Measurements from ENCODE around the gene DMWD. TPM values are rescaled to one million over a fixed set of nuclear protein-coding genes. Genes with fewer than 3 reads are reported as not detected.

Gene DMWD
- total RNA-seq, 1 experiment from 2014 or later = 35.4 TPM

DNA sequence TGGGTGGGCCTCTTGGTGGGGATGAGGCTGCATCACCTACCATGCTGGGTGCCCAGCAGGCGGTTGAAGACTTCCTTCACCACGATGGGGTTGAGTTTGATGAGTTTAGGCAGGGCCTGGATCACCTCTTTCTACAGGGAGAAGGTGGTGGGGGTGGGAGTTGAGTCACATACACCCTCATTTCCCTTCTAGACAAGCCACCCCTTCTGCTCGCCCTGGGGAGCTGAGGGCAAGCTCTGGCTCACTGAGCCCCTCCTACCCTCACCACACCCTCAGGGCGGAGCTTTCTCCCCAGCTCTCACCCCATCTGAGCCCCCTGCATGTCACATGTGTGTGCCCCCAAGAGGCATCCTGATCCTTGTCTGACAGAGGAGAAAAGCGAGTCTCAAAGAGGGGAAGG lies 30.1 kb upstream of the DMWD start:
- DNase-seq (ENCODE audit: low read depth in 1 of 2, low spot score in 2 of 2) = no peak
- H3K4me3 ChIP-seq = no peak overlapping the region
- no peaks in the 10 kb centered on the region for H3K9me3 ChIP-seq (replicated peaks)
- H3K36me3 ChIP-seq = peaks cover 73% of the 10 kb centered on the region
- H3K27me3 ChIP-seq (replicated peaks) = no peaks in the 10 kb centered on the region
- no peak overlapping the region for H3K27ac ChIP-seq
- no peaks in the 10 kb centered on the region for H3K4me1 ChIP-seq (replicated peaks)

DNA sequence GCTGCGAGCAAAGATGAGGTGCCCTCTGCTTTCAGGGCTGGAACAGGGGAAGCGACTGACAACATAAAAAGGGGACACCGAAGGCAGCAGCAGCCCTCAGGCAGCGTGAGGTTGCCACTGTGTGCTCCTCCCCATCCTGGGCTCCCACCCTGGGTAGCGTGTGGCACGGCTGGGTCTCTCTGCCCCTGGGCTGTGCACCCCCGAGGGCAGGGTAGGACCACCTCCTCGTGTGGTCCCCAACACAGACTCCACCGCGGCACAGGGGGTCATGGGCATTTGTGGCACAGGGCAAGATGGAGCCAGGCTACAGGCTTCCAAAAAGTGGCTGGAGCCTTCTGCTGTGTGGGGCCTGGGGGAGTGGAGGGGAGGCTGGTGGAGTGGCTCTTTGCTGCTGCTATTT lies 28.9 kb upstream of the DMWD start:
- H3K4me3 ChIP-seq = no peak overlapping the region
- H3K27ac ChIP-seq = no peak overlapping the region
- no peaks in the 10 kb centered on the region for H3K27me3 ChIP-seq (replicated peaks)
- no peak for DNase-seq (ENCODE audit: low read depth in 1 of 2, low spot score in 2 of 2)
- 0 out of 2 replicates have a peak, but pooled peaks cover 3% of the 10 kb centered on the region for H3K4me1 ChIP-seq (replicated peaks)
- H3K36me3 ChIP-seq = peaks cover 64% of the 10 kb centered on the region
- H3K9me3 ChIP-seq (replicated peaks) = no peaks in the 10 kb centered on the region

GRCh38 chr19:45821103-45821521 lies 28.5 kb upstream of the DMWD start:
- Histone ChIP-seq H3K27ac (no peak overlapping the region), H3K4me3 (no peak overlapping the region), H3K9me3 (replicated peaks) (no peaks in the 10 kb centered on the region), H3K27me3 (replicated peaks) (no peaks in the 10 kb centered on the region), H3K36me3 (peaks cover 63% of the 10 kb centered on the region), H3K4me1 (replicated peaks) (0 out of 2 replicates have a peak, but pooled peaks cover 3% of the 10 kb centered on the region)
- DNase-seq (ENCODE audit: low read depth in 1 of 2, low spot score in 2 of 2) = no peak

DNA sequence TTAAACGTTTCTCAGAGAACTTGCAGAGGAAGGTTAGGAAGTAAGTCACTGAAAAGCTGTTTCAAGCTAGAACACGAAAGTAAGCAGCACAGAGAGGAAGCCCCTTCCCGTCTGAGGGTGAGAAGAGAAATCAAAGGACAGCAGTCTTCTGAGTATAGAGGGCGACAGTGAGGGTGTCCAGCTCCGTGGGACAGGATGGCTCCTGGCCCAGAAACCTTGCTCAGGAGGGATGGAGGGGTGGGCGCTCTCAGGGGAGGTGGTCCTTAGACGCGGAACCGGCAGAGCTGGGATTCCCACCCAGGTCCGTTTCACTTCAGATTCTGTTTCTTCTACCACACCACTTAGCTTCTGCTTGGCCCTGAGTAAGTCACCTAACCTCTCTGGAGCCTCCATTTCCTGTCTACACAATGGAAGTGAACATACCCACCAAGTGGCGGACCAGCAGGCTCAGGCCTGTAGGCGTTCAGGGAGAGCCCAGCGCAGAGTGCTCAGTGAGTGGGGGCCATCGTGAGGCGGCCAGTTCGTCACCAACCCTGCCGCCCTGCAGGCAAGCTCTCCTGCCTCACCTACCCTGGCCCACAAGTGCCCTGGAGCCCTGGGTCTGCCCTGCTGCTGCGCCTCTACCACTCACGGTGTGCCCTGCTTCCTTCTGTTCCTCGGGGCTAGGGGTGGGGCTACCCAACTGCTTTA lies 27.9 kb upstream of the DMWD start:
- Histone ChIP-seq H3K4me3 (no peak overlapping the region), H3K36me3 (peaks cover 58% of the 10 kb centered on the region)
- DNase-seq (ENCODE audit: low read depth in 1 of 2, low spot score in 2 of 2) = no peak

GRCh38 chr19:45819769-45820168 lies 27.1 kb upstream of the DMWD start:
- no peak for DNase-seq (ENCODE audit: low read depth in 1 of 2, low spot score in 2 of 2)
- Histone ChIP-seq H3K27ac (no peak overlapping the region), H3K4me1 (replicated peaks) (0 out of 2 replicates have a peak, but pooled peaks cover 3% of the 10 kb centered on the region), H3K27me3 (replicated peaks) (no peaks in the 10 kb centered on the region), H3K9me3 (replicated peaks) (no peaks in the 10 kb centered on the region), H3K4me3 (no peak overlapping the region), H3K36me3 (peaks cover 51% of the 10 kb centered on the region)

More for the DNA sequence above, 27.9 kb upstream of the DMWD start:
- Histone ChIP-seq H3K4me1 (replicated peaks) (0 out of 2 replicates have a peak, but pooled peaks cover 3% of the 10 kb centered on the region), H3K27me3 (replicated peaks) (no peaks in the 10 kb centered on the region), H3K27ac (no peak overlapping the region), H3K9me3 (replicated peaks) (no peaks in the 10 kb centered on the region)

GRCh38 chr19:45817725-45818301 lies 25.2 kb upstream of the DMWD start:
- H3K27ac ChIP-seq = no peak overlapping the region
- H3K36me3 ChIP-seq = peaks cover 37% of the 10 kb centered on the region
- H3K9me3 ChIP-seq (replicated peaks) = no peaks in the 10 kb centered on the region
- no peaks in the 10 kb centered on the region for H3K27me3 ChIP-seq (replicated peaks)
- no peak for DNase-seq (ENCODE audit: low read depth in 1 of 2, low spot score in 2 of 2)
- H3K4me1 ChIP-seq (replicated peaks) = 0 out of 2 replicates have a peak, but pooled peaks cover 3% of the 10 kb centered on the region
- H3K4me3 ChIP-seq = no peak overlapping the region

DNA sequence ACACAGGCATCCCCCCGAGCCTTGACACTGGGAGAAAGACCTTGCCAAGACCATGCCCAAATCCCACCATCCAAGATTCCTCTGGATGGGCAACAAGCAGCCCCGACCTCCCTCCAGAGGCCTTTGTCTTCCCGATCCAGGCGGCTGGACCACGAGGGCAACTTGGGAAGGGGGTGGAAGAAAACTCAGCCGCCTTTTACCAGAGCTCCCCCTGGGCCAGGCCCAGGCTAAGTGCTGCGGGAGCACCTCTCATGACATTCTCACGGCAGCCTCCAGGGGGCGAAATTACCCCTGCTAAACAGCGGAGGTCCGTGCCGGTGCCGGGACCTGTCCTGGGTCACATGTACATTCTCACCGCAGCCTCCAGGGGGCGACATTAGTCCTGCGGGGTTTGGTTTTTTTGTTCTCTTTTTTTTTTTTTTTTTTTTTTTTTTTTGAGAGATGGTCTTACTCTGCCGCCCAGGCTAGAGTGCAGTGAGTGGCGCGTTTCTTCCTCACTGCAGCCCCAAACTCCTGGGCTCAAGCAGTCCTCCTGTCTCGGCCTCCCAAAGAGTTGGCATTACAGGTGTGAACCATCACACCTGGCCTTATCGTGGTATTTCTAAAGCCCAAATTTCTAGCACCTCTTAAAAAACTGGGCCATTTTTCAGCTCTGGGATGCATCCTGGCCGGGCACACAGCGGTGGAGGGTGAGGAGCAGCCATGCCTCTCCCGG lies 24.5 kb upstream of the DMWD start:
- no peak overlapping the region for H3K4me3 ChIP-seq
- H3K9me3 ChIP-seq (replicated peaks) = no peaks in the 10 kb centered on the region
- H3K36me3 ChIP-seq = peaks cover 30% of the 10 kb centered on the region
- H3K27me3 ChIP-seq (replicated peaks) = no peaks in the 10 kb centered on the region
- H3K27ac ChIP-seq = no peak overlapping the region
- DNase-seq (ENCODE audit: low read depth in 1 of 2, low spot score in 2 of 2) = peak; percentile 94 to 97
- H3K4me1 ChIP-seq (replicated peaks) = 0 out of 2 replicates have a peak, but pooled peaks cover 3% of the 10 kb centered on the region

GRCh38 chr19:45816236-45817009 lies 23.8 kb upstream of the DMWD start:
- Histone ChIP-seq H3K27ac (no peak overlapping the region), H3K36me3 (peaks cover 27% of the 10 kb centered on the region), H3K4me3 (no peak overlapping the region), H3K9me3 (replicated peaks) (no peaks in the 10 kb centered on the region), H3K27me3 (replicated peaks) (no peaks in the 10 kb centered on the region), H3K4me1 (replicated peaks) (0 out of 2 replicates have a peak, but pooled peaks cover 3% of the 10 kb centered on the region)
- DNase-seq (ENCODE audit: low read depth in 1 of 2, low spot score in 2 of 2) = no peak

DNA sequence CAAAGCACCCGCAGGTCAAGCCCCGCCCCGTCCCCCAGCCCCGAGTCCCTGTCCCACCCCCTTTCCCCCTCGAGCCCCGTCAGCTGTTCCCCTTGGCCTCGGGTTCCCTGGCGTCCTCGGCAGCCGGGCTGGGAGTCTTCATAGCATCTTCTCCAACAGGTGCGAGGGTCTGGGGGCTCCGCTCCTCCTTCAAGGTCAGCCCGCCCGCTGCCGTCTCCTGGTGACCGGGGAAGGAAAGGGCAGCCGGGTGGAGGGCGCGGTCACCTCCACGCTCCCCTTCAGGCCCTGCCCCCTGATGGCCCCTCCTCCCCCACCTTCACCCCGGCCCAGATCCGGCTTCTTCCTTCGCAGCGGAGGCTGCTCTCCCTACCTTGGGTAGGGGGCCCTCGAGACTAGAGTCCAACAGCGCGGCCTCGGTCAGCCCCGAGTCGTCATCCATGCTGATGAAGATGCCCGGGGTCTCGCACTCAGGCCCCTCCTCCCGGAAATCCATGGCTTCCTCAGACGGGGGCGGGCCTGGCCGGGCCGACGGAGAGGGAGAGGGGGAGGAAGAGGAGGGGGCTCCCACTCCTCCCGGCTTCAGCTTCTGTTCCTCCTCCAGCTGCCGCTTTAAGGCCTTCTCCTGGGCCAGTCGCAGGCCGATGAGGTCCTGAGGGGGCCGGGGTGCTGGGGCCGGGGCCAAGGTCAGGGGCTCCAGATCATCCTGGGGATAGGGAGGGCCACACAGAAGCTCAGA lies 23.0 kb upstream of the DMWD start:
- DNase-seq (ENCODE audit: low read depth in 1 of 2, low spot score in 2 of 2) = no peak
- no peak overlapping the region for H3K27ac ChIP-seq
- H3K36me3 ChIP-seq = peaks cover 24% of the 10 kb centered on the region
- no peak overlapping the region for H3K4me3 ChIP-seq
- H3K4me1 ChIP-seq (replicated peaks) = peaks cover 3% of the 10 kb centered on the region
- H3K9me3 ChIP-seq (replicated peaks) = no peaks in the 10 kb centered on the region
- H3K27me3 ChIP-seq (replicated peaks) = no peaks in the 10 kb centered on the region

- no peaks in the 10 kb centered on the region for H3K9me3 ChIP-seq (replicated peaks)
- H3K4me1 ChIP-seq (replicated peaks) = peaks cover 9% of the 10 kb centered on the region
- peaks cover 19% of the 10 kb centered on the region for H3K36me3 ChIP-seq
- H3K4me3 ChIP-seq = no peak within 1 kb of the TSS
- H3K27ac ChIP-seq = no peak within 1 kb of the TSS
- DNase-seq (ENCODE audit: low read depth in 1 of 2, low spot score in 2 of 2) = no peak
- no peaks in the 10 kb centered on the region for H3K27me3 ChIP-seq (replicated peaks)
Measured at GRCh38 chr19:45814851-45815480, 22.3 kb upstream of the DMWD start, which contains the start of gene RSPH6A. TSS of gene RSPH6A (minus strand) at chr19:45815308. CDS start at chr19:45815176, 132 bp downstream.

DNA sequence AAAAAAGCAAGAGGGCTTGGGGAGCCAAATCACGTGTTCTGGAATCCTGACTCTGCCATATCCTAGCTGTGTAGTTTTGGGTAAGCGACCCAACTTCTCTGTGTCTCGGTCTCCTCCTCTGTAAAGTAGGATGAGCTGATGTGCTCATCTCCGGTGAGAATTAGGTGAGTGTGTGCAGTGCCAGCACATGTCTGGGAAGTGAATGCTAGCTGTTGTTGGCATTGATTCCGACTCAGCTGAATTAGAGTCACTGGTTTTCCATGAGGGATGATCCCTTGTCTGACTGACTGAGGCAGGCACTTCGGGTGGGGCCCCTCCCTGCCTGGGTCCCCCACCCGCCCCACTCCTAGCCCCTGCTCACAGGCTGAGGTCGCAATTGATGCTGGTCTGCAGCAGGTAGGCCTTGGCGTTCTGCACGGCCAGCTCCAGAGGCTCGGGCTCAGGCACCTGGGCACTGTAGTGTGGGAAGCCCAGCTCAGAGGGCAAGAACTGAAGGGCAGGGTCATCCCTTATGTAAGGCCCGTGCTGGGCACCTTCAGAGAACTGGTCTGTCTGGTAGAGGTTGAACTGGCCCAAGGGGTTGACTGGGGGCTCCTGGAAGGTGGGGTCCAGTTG lies 21.6 kb upstream of the DMWD start:
- no peak for DNase-seq (ENCODE audit: low read depth in 1 of 2, low spot score in 2 of 2)
- no peaks in the 10 kb centered on the region for H3K9me3 ChIP-seq (replicated peaks)
- no peak overlapping the region for H3K27ac ChIP-seq
- H3K36me3 ChIP-seq = peaks cover 15% of the 10 kb centered on the region
- H3K4me3 ChIP-seq = no peak overlapping the region
- H3K4me1 ChIP-seq (replicated peaks) = peaks cover 15% of the 10 kb centered on the region
- no peaks in the 10 kb centered on the region for H3K27me3 ChIP-seq (replicated peaks)

DNA sequence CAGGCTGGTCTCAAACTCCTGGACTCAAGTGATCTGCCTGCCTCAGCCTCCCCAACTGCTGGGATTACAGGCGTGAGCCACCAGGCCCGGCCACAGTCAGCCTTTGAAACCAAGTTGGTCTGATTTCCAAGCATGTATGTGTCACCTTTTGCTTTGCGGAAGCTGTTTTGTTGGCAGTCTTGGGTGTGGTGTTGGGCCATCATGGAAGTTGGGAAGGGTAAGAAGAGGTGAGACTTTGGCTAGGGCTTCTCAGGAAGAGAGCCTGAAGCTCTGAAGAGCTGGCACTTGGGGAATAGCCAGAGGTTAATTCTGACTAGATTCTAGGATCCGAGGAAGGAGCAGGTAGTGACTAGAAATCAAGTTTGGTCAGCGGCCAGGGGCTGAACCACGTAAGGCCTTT lies 19.7 kb upstream of the DMWD start:
- Histone ChIP-seq H3K4me1 (replicated peaks) (peaks cover 15% of the 10 kb centered on the region), H3K27ac (no peak overlapping the region), H3K36me3 (peaks cover 9% of the 10 kb centered on the region; the same call in 1 of the 2 replicates), H3K27me3 (replicated peaks) (no peaks in the 10 kb centered on the region), H3K4me3 (no peak overlapping the region), H3K9me3 (replicated peaks) (no peaks in the 10 kb centered on the region)
- no peak for DNase-seq (ENCODE audit: low read depth in 1 of 2, low spot score in 2 of 2)

Measured in SJSA1 (cell line).